CD4-positive, alpha-beta T cell treated with Interleukin-21 for 1 hour (primary cell): ENCODE data around the gene WDR73.

Source experiments
- DNase-seq: peaks from one replicate; pipeline ENCODE4 v3.0.0-alpha.2; 2020

Gene WDR73

DNA sequence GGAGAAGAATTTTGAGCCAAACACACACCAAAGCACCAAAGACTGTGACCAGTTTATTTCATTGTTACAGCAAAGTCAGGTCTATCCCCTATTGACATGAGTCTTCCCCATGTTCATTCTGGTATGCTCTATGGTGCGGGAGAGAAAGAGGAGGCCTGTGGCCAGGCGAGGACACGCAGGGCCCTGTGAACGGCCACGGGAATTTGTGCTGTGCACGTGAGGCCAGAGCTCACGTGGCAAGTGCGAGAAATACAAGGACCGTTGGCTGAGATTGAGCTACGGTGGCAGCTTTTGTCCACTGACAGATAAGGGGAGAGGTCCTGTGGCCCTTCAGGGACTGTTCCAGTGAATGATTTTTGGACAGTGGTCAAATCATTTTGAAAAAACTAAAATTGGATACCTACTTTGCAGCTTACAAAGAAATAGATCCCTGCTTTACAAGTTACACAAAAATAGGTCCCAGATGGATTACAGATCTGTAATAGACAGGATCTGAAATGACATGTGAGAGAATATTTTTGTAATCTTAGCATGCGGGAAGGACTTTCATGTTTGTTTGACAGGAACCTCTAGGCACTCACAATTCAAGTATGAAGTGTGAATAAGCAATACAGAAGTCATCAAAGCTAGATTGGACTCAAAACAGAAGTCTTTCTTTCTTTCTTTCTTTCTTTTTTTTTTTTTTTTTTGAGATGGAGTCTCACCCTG lies 44.1 kb downstream of the WDR73 start:
- no peak for DNase-seq

DNA sequence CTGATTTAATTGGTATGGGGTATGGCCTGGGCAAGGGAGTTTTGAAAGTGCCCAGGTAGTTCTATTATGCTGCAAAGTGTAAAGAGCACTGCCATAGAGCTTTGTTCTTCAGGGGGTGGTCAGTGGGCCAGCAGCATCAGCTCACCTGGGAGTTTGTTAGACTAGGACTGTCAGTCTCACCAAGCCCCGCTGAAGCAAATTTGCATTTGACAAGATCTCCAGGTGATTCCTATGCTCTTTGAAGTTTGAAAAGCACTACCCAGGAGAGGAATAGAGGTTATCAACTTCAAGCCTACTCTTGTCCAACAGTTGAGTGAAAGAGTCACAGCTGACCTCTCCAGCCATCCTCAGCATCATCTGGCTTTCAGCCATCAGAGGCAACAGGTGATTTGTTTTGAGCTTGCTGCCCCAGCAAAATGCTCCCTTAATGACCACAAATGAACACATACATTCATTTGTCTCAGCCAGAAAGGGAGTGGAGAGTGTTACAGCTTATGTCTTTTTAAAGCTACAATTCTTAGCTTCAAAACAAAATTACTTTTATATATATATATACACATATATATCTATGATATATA lies 45.3 kb downstream of the WDR73 start:
- DNase-seq, result no peak

- no peak for DNase-seq
Measured at GRCh38 chr15:84606653-84607120, 47.4 kb downstream of the WDR73 start.

GRCh38 chr15:84605554-84605882 lies 48.6 kb downstream of the WDR73 start:
- DNase-seq, result no peak

GRCh38 chr15:84604826-84605553 lies 49.1 kb downstream of the WDR73 start:
- peak; percentile 13 for DNase-seq

- no peak for DNase-seq
Measured at GRCh38 chr15:84603630-84604379, 50.3 kb downstream of the WDR73 start.

- no peak for DNase-seq
Measured at GRCh38 chr15:84601555-84601838, 52.6 kb downstream of the WDR73 start.

GRCh38 chr15:84600687-84601554 lies 53.2 kb downstream of the WDR73 start, which contains the start of gene ZSCAN2:
Gene ZSCAN2, plus strand, starts transcription at chr15:84601009. Its CDS starts 2,919 bp downstream, at chr15:84603928.
- DNase-seq, result peak; percentile 92

- DNase-seq, result peak; percentile 71
Measured at GRCh38 chr15:84600331-84600686, 53.8 kb downstream of the WDR73 start.

DNA sequence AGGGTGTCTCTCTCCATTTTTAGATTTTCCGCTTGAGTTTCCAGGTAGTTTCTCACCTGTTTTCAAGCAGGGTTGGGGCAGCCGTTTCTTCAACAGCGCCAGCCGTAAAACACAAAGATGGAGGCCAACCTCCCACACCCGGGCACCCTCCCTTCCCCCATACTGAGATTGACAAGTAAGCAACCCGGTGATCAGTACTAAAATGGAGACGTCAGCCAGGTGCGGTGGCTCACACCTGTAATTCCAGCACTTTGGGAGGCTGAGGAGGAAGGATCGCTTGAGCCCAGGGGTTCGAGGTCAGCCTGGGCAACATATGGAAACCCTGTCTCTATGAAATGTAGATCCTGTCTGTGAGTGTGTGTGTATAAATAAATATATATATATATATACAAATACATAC lies 54.2 kb downstream of the WDR73 start:
- DNase-seq, result no peak

- peak; percentile 29 for DNase-seq
Measured at GRCh38 chr15:84598993-84599392, 55.1 kb downstream of the WDR73 start.

- peak; percentile 69 for DNase-seq
Measured at GRCh38 chr15:84598250-84598649, 55.8 kb downstream of the WDR73 start.

DNA sequence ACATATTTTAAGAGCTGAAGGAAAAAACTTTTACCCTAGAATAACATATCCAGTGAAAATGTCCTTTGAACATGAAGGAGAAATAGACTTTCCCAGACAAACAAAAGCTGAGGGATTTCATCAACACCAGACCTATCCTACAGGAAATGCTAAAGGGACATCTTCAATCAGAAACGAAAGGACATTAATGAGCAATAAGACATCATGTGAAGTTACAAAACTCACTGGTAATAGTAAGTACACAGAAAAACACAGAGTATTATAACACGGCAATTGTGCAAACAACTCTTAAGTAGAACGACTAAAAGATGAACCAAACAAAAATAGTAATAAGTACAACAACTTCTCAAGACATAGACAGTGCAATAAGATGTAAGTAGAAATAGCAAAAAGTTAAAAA lies 56.8 kb downstream of the WDR73 start:
- DNase-seq, result no peak

DNA sequence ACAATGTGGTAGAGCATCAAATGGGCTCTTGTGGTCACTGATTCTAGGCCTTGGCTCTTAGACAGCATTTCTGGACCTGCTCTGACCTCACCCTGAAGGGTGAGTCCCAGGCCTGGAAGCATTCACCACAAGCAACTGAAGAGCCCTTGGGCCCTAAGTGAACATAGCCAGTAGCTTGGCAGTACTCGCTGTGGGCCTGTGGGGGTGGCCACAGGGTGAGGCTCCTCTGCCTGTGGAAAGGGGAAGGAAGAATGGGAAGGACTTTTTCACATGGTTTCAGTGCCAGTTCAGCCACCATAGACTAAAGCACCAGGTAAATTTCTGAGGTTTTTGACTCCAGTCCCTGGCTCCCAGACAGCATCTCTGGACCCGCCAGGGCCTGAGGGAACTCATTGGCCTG lies 58.4 kb downstream of the WDR73 start:
- DNase-seq, result no peak

DNA sequence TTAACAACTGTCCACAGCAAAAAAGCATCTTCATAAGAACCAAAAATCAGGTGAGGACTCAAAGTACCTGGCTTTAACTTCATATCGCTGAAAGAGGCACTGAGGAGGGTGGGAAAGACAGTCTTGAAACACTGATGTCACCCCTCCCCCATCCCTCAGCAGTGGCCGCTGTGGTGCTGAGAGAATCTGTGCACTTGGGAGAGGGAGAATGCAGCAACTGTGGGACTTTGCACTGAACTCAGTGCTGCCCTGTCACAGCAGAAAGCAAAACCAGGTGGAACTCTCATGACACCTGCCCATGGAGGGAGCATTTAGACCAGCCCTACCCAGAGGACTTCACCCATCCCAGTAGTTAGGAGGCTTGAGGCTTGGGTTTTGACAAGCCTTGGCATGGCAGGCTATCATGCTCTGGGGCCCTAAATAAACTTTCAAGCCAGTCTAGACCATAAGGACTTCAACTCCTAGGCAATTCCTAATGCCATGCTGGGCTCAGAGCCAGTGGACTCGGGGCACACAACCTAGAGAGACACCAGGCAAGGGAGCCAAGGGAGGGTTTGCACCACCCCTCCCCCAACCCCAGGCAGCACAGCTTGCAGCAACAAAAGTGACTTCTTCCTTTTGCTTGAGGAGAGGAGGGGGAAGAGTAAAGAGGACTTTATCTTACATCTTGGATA lies 59.3 kb downstream of the WDR73 start:
- no peak for DNase-seq

- DNase-seq, result no peak
Measured at GRCh38 chr15:84591815-84592214, 62.3 kb downstream of the WDR73 start.

- DNase-seq, result no peak
Measured at GRCh38 chr15:84590406-84590805, 63.7 kb downstream of the WDR73 start.
